ENCODE data around the gene PAX9.

DNA sequence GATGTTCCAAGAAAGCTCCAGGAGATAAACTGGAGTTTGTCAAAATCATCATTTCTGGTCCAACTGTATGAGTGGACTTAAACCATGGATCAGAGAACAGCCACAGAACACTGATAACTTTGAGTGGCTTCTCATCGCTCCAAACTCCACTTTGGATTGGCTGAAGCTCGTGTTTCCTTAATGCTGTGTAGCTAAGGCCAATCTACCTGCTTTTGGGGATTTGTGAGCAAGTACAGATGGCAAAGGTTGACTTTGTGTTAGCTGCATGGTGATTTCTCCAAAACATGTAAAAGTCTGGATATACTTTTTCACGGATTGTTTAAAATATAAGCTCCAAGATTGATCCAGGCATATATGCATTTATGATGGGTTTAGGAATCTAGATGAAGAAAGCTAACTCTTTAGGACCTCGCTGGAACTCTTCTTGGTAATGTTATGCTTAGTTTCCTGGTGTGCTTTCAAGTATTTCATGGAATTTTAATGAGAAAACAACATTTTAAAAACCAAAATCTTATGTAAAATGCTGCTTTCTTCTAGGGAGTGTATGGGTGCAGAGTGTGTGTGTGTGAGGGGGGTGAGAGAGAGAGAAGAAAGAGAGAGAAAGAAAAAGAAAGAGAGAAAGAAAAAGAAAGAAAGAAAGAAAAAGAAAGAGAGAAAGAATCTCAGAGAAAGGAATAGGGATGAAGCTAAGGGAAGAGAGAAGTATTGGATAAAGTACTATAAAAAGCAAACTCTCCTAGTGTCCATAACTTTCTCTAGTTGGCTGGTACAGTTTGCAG lies 11.6 kb upstream of the PAX9 start:
- TF ChIP-seq, protein P1, sequence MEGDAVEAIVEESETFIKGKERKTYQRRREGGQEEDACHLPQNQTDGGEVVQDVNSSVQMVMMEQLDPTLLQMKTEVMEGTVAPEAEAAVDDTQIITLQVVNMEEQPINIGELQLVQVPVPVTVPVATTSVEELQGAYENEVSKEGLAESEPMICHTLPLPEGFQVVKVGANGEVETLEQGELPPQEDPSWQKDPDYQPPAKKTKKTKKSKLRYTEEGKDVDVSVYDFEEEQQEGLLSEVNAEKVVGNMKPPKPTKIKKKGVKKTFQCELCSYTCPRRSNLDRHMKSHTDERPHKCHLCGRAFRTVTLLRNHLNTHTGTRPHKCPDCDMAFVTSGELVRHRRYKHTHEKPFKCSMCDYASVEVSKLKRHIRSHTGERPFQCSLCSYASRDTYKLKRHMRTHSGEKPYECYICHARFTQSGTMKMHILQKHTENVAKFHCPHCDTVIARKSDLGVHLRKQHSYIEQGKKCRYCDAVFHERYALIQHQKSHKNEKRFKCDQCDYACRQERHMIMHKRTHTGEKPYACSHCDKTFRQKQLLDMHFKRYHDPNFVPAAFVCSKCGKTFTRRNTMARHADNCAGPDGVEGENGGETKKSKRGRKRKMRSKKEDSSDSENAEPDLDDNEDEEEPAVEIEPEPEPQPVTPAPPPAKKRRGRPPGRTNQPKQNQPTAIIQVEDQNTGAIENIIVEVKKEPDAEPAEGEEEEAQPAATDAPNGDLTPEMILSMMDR (IDR thresholded peaks at IDR 0.05), result no peak
- no peak for TF ChIP-seq EP300 (IDR thresholded peaks at IDR 0.05)

All from tibial nerve (tissue), 4 donors.